HG03045 (cell line): ENCODE data around the gene RANBP9.

Experiments used
- ATAC-seq: cut with Tn5 transposase; IDR thresholded peaks from one replicate; pipeline ENCODE4 v1.9.1; 2021; ENCODE audit warnings: mild to moderate bottlenecking, moderate library complexity; ENCODE audit not compliant: unreplicated experiment

RANBP9 gene

GRCh38 chr6:13604546-13605416 lies 106.9 kb downstream of the RANBP9 start:
- no peak for ATAC-seq

GRCh38 chr6:13604135-13604534 lies 107.5 kb downstream of the RANBP9 start:
- ATAC-seq: no peak

GRCh38 chr6:13600036-13600435 lies 111.6 kb downstream of the RANBP9 start:
- ATAC-seq: no peak

GRCh38 chr6:13597073-13597472 lies 114.6 kb downstream of the RANBP9 start:
- no peak for ATAC-seq

GRCh38 chr6:13593720-13594119 lies 117.9 kb downstream of the RANBP9 start:
- no peak for ATAC-seq

- ATAC-seq: no peak
Observed at GRCh38 chr6:13593103-13593502, 118.5 kb downstream of the RANBP9 start.

GRCh38 chr6:13591205-13591921 lies 120.3 kb downstream of the RANBP9 start:
- no peak for ATAC-seq

GRCh38 chr6:13590574-13591153 lies 121.0 kb downstream of the RANBP9 start:
- no peak for ATAC-seq

- no peak for ATAC-seq
Observed at GRCh38 chr6:13589801-13590200, 121.8 kb downstream of the RANBP9 start.

- ATAC-seq: no peak
Observed at GRCh38 chr6:13586603-13587542, 124.8 kb downstream of the RANBP9 start.

- no peak for ATAC-seq
Observed at GRCh38 chr6:13581700-13582229, 129.9 kb downstream of the RANBP9 start.

GRCh38 chr6:13579911-13580310 lies 131.7 kb downstream of the RANBP9 start:
- no peak for ATAC-seq

- no peak for ATAC-seq
Observed at GRCh38 chr6:13577926-13578325, 133.7 kb downstream of the RANBP9 start.

- ATAC-seq: no peak
Observed at GRCh38 chr6:13576017-13576416, 135.6 kb downstream of the RANBP9 start.

GRCh38 chr6:13575377-13575775 lies 136.3 kb downstream of the RANBP9 start:
- no peak for ATAC-seq

- ATAC-seq: peak; percentile 76
Observed at GRCh38 chr6:13574571-13575376, 136.9 kb downstream of the RANBP9 start, which contains the start of gene SIRT5. SIRT5 (plus strand) TSS chr6:13574601; CDS start chr6:13584111, 9,510 bp downstream.

- peak; percentile 82 for ATAC-seq
Observed at GRCh38 chr6:13574149-13574570, 137.5 kb downstream of the RANBP9 start.

- ATAC-seq: no peak
Observed at GRCh38 chr6:13573669-13574110, 137.9 kb downstream of the RANBP9 start.

- no peak for ATAC-seq
Observed at GRCh38 chr6:13572951-13573654, 138.5 kb downstream of the RANBP9 start.
